Prostate gland (tissue), 2 donors: ENCODE data around the gene FBXO42.

ENCODE experiments used
- CTCF ChIP-seq, 4 experiments: fragments of 200-600 bp in 2 of 4; fragments of 450-650 bp in 2 of 4; sonication (generic) in 2 of 4; IDR thresholded peaks; 1 replicate in 3 of 4; 2 replicates in 1 of 4; pipeline ENCODE4 v1.5.1; 2016 to 2019; ENCODE audit warnings: antibody characterized with exemption in 4 of 4, mild to moderate bottlenecking in 2 of 4, moderate library complexity in 2 of 4
- POLR2A ChIP-seq: fragments of 450-650 bp; IDR thresholded peaks from one replicate; pipeline ENCODE4 v1.6.1; 2016; ENCODE audit warnings: antibody characterized with exemption, mild to moderate bottlenecking

GRCh38 chr1:16396591-16396990 is 44.3 kb upstream of the FBXO42 start:
- TF ChIP-seq CTCF (IDR thresholded peaks at IDR 0.05), result no peak
- no peak for TF ChIP-seq POLR2A
